ENCODE results near the gene RASL10B. TPM values are rescaled to one million over a fixed set of nuclear protein-coding genes. Genes with fewer than 3 reads are reported as not detected.
"Not testable (repeated sequence)": the region's sequence is repeated elsewhere in the genome, so short reads cannot be mapped to it uniquely, and the experiment has no call there.

RASL10B gene
- total and polyA plus RNA-seq, 9 donors: 1.9 to 5.1 (median 4.2) TPM

- WGBS (ENCODE audit: insufficient coverage): 88% methylated on average over 3 of the region's 6 CpGs
- Histone ChIP-seq H3K36me3 (ENCODE audit: control insufficient read depth, insufficient read depth, low read length) (no peaks in the 10 kb centered on the region), H3K27me3 (ENCODE audit: control insufficient read depth, insufficient read depth, low read length) (peaks cover 42% of the 10 kb centered on the region), H3K9me3 (replicated peaks; ENCODE audit: control insufficient read depth, low read depth, low read length) (no peaks in the 10 kb centered on the region), H3K27ac (ENCODE audit: low read length) (no peak overlapping the region), H3K4me3 (ENCODE audit: low read length) (no peak overlapping the region), H3K4me1 (ENCODE audit: control insufficient read depth, insufficient read depth, low read length) (no peaks in the 10 kb centered on the region)
- no peak for DNase-seq
Observed at GRCh38 chr17:35748979-35749378, 17.5 kb downstream of the RASL10B start.

GRCh38 chr17:35749560-35750412 is 18.3 kb downstream of the RASL10B start:
- no peaks in the 10 kb centered on the region for H3K36me3 ChIP-seq (ENCODE audit: control insufficient read depth, insufficient read depth, low read length)
- WGBS (ENCODE audit: insufficient coverage): 4% methylated on average over 22 of the region's 35 CpGs
- H3K4me3 ChIP-seq (ENCODE audit: low read length): no peak overlapping the region
- H3K9me3 ChIP-seq (replicated peaks; ENCODE audit: control insufficient read depth, low read depth, low read length): no peaks in the 10 kb centered on the region
- H3K4me1 ChIP-seq (ENCODE audit: control insufficient read depth, insufficient read depth, low read length): no peaks in the 10 kb centered on the region
- no peak overlapping the region for H3K27ac ChIP-seq (ENCODE audit: low read length)
- no peak for DNase-seq
- H3K27me3 ChIP-seq (ENCODE audit: control insufficient read depth, insufficient read depth, low read length): peaks cover 40% of the 10 kb centered on the region

GRCh38 chr17:35750526-35751395 is 19.3 kb downstream of the RASL10B start:
- Histone ChIP-seq H3K9me3 (replicated peaks; ENCODE audit: control insufficient read depth, low read depth, low read length) (no peaks in the 10 kb centered on the region), H3K27me3 (ENCODE audit: control insufficient read depth, insufficient read depth, low read length) (peaks cover 40% of the 10 kb centered on the region), H3K4me3 (ENCODE audit: low read length) (no peak overlapping the region), H3K36me3 (ENCODE audit: control insufficient read depth, insufficient read depth, low read length) (no peaks in the 10 kb centered on the region), H3K27ac (ENCODE audit: low read length) (no peak overlapping the region), H3K4me1 (ENCODE audit: control insufficient read depth, insufficient read depth, low read length) (no peaks in the 10 kb centered on the region)
- no peak for DNase-seq
- WGBS (ENCODE audit: insufficient coverage): 73% methylated on average over 3 of the region's 10 CpGs

- peaks cover 37% of the 10 kb centered on the region for H3K27me3 ChIP-seq (ENCODE audit: control insufficient read depth, insufficient read depth, low read length)
- 100% methylated on average over 2 of the region's 4 CpGs for WGBS (ENCODE audit: insufficient coverage)
Observed at GRCh38 chr17:35751541-35751940, 20.1 kb downstream of the RASL10B start.

GRCh38 chr17:35752471-35752870 is 21.0 kb downstream of the RASL10B start:
- WGBS (ENCODE audit: insufficient coverage): 63% methylated on average over 16 of the region's 16 CpGs
- Histone ChIP-seq H3K4me1 (ENCODE audit: control insufficient read depth, insufficient read depth, low read length) (no peaks in the 10 kb centered on the region), H3K4me3 (ENCODE audit: low read length) (no peak overlapping the region), H3K27ac (ENCODE audit: low read length) (no peak overlapping the region), H3K36me3 (ENCODE audit: control insufficient read depth, insufficient read depth, low read length) (no peaks in the 10 kb centered on the region), H3K27me3 (ENCODE audit: control insufficient read depth, insufficient read depth, low read length) (peaks cover 37% of the 10 kb centered on the region), H3K9me3 (replicated peaks; ENCODE audit: control insufficient read depth, low read depth, low read length) (no peaks in the 10 kb centered on the region)
- no peak for DNase-seq

More at GRCh38 chr17:35751541-35751940, 20.1 kb downstream of the RASL10B start:
- H3K4me3 ChIP-seq (ENCODE audit: low read length); DNase-seq; H3K27ac ChIP-seq (ENCODE audit: low read length); H3K36me3 ChIP-seq (ENCODE audit: control insufficient read depth, insufficient read depth, low read length); H3K9me3 ChIP-seq (replicated peaks; ENCODE audit: control insufficient read depth, low read depth, low read length); H3K4me1 ChIP-seq (ENCODE audit: control insufficient read depth, insufficient read depth, low read length): not testable (repeated sequence)

GRCh38 chr17:35752945-35753764 is 21.7 kb downstream of the RASL10B start, which contains the start of gene GAS2L2:
TSS of gene GAS2L2 (minus strand) at chr17:35753239. CDS start at chr17:35752850, 389 bp downstream.
- 29% methylated on average over 6 of the region's 9 CpGs for WGBS (ENCODE audit: insufficient coverage)
- H3K27me3 ChIP-seq (ENCODE audit: control insufficient read depth, insufficient read depth, low read length): peaks cover 37% of the 10 kb centered on the region
- H3K27ac ChIP-seq (ENCODE audit: low read length): no peak within 1 kb of the TSS

GRCh38 chr17:35757243-35757642 is 25.8 kb downstream of the RASL10B start:
- H3K27ac ChIP-seq (ENCODE audit: low read length): no peak overlapping the region
- no peak overlapping the region for H3K4me3 ChIP-seq (ENCODE audit: low read length)

More at GRCh38 chr17:35752945-35753764, 21.7 kb downstream of the RASL10B start, which contains the start of gene GAS2L2:
- Histone ChIP-seq H3K9me3 (replicated peaks; ENCODE audit: control insufficient read depth, low read depth, low read length) (no peaks in the 10 kb centered on the region), H3K4me3 (ENCODE audit: low read length) (no peak within 1 kb of the TSS), H3K4me1 (ENCODE audit: control insufficient read depth, insufficient read depth, low read length) (no peaks in the 10 kb centered on the region), H3K36me3 (ENCODE audit: control insufficient read depth, insufficient read depth, low read length) (no peaks in the 10 kb centered on the region)
- no peak for DNase-seq

GRCh38 chr17:35760587-35760986 is 29.1 kb downstream of the RASL10B start, which contains the start of gene C17orf50:
TSS of gene C17orf50 (plus strand) at chr17:35760887. CDS start at chr17:35760942, 55 bp downstream.
- WGBS (ENCODE audit: insufficient coverage): no CpG with 5 or more reads among the region's 1 CpG
- DNase-seq: no peak
- Histone ChIP-seq H3K4me1 (ENCODE audit: control insufficient read depth, insufficient read depth, low read length) (peaks cover 14% of the 10 kb centered on the region), H3K36me3 (ENCODE audit: control insufficient read depth, insufficient read depth, low read length) (no peaks in the 10 kb centered on the region), H3K4me3 (ENCODE audit: low read length) (no peak within 1 kb of the TSS), H3K27ac (ENCODE audit: low read length) (no peak within 1 kb of the TSS), H3K27me3 (ENCODE audit: control insufficient read depth, insufficient read depth, low read length) (peaks cover 2% of the 10 kb centered on the region), H3K9me3 (replicated peaks; ENCODE audit: control insufficient read depth, low read depth, low read length) (no peaks in the 10 kb centered on the region)

More at GRCh38 chr17:35757243-35757642, 25.8 kb downstream of the RASL10B start:
- Histone ChIP-seq H3K27me3 (ENCODE audit: control insufficient read depth, insufficient read depth, low read length) (peaks cover 6% of the 10 kb centered on the region), H3K36me3 (ENCODE audit: control insufficient read depth, insufficient read depth, low read length) (no peaks in the 10 kb centered on the region), H3K9me3 (replicated peaks; ENCODE audit: control insufficient read depth, low read depth, low read length) (no peaks in the 10 kb centered on the region), H3K4me1 (ENCODE audit: control insufficient read depth, insufficient read depth, low read length) (no peaks in the 10 kb centered on the region)
- no peak for DNase-seq

- WGBS (ENCODE audit: insufficient coverage): 82% methylated on average over 4 of the region's 5 CpGs
- Histone ChIP-seq H3K9me3 (replicated peaks; ENCODE audit: control insufficient read depth, low read depth, low read length) (no peaks in the 10 kb centered on the region), H3K27ac (ENCODE audit: low read length) (no peak overlapping the region), H3K4me3 (ENCODE audit: low read length) (no peak overlapping the region), H3K36me3 (ENCODE audit: control insufficient read depth, insufficient read depth, low read length) (no peaks in the 10 kb centered on the region), H3K4me1 (ENCODE audit: control insufficient read depth, insufficient read depth, low read length) (peaks cover 22% of the 10 kb centered on the region), H3K27me3 (ENCODE audit: control insufficient read depth, insufficient read depth, low read length) (peaks cover 2% of the 10 kb centered on the region)
- no peak for DNase-seq
Observed at GRCh38 chr17:35761601-35762000, 30.2 kb downstream of the RASL10B start.

All from muscle of leg (tissue), 11 donors.